Astrocyte (in vitro differentiated cells and primary cell): ENCODE results near the gene SLAMF7.

Experiments
- CTCF ChIP-seq: IDR thresholded peaks from 2 replicates; pipeline ENCODE4 v1.5.1; 2011; ENCODE audit warnings: low read depth, mild to moderate bottlenecking, inconsistent platforms, low read length, moderate library complexity; ENCODE audit not compliant: insufficient read depth
- EZH2 ChIP-seq: IDR thresholded peaks from 2 replicates; pipeline ENCODE4 v1.6.1; 2012; ENCODE audit warnings: mild to moderate bottlenecking, low read length, inconsistent platforms; ENCODE audit not compliant: insufficient read depth

GRCh38 chr1:160709715-160710114 lies 29.3 kb upstream of the SLAMF7 start:
- TF ChIP-seq CTCF, result no peak
- no peak for TF ChIP-seq EZH2
